Astrocyte of the cerebellum (primary cell): ENCODE data around the gene CD3G.
A peak's percentile ranks its signal among the peaks of the same experiment; 100 is the strongest.

Experiments
- DNase-seq: peaks from one replicate; pipeline ENCODE4 v3.0.0-alpha.2; 2011; ENCODE audit warnings: low read depth
- H3K4me3 ChIP-seq: 2 replicates; pipeline ENCODE4 v1.5.1; 2011; ENCODE audit warnings: mild to moderate bottlenecking, low read depth, low read length, moderate library complexity
- CTCF ChIP-seq: IDR thresholded peaks from 2 replicates; pipeline ENCODE4 v1.5.1; 2012; ENCODE audit warnings: low read length, low read depth, moderate library complexity, mild to moderate bottlenecking; ENCODE audit errors: missing control alignments
- in situ Hi-C: cut with HindIII; loops from 2 replicates; pipeline ENCODE4 v1.10.0; 2017; ENCODE audit warnings: low sequenced_read_pairs

The CD3G gene

DNA sequence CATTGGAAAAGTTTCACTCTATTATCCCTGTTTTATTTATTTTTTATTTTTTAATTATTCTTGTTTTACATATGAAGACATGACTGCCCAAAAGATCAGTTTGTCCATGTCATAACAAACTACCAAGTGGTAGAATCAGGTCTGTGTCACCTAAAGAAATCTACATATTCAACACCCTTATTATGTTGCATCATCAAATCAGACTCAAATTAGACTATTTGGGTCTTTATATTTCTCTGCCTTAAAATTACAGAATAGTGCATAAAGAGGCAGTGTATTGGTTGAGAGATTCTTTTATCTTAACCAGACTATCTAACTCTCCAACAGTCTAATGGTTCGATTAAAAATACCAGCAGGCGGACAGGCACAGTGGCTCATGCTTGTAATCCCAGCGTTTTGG, 38.8 kb downstream of the CD3G start:
- DNase-seq: no peak
- in situ Hi-C loops: no loop called here
- no peak for TF ChIP-seq CTCF
- H3K4me3 ChIP-seq: no peak overlapping the region

- H3K4me3 ChIP-seq: no peak overlapping the region
- no peak for DNase-seq
- no peak for TF ChIP-seq CTCF
- in situ Hi-C loops: no loop called here
These were observed 39.5 kb downstream of the CD3G start for GRCh38 chr11:118383657-118384056.

GRCh38 chr11:118396097-118396501, 52.0 kb downstream of the CD3G start:
- no peak for TF ChIP-seq CTCF
- in situ Hi-C loops: no loop called here
- DNase-seq: no peak
- H3K4me3 ChIP-seq: no peak overlapping the region

GRCh38 chr11:118397448-118397847, 53.3 kb downstream of the CD3G start:
- no peak for TF ChIP-seq CTCF
- H3K4me3 ChIP-seq: no peak overlapping the region
- in situ Hi-C loops: no loop called here
- no peak for DNase-seq

- H3K4me3 ChIP-seq: no peak overlapping the region
- no peak for DNase-seq
- TF ChIP-seq CTCF: no peak
- in situ Hi-C loops: no loop called here
These were observed 54.8 kb downstream of the CD3G start for GRCh38 chr11:118398791-118399559.

GRCh38 chr11:118401151-118401879, 57.2 kb downstream of the CD3G start, which contains the start of gene ATP5MG:
ATP5MG (plus strand) TSS chr11:118401606; CDS start chr11:118401666, 60 bp downstream.
- peak within 1 kb of the TSS; percentile 86 for H3K4me3 ChIP-seq
- TF ChIP-seq CTCF: peak; percentile 31

More at GRCh38 chr11:118401151-118401879, 57.2 kb downstream of the CD3G start, which contains the start of gene ATP5MG:
- in situ Hi-C loops: no loop called here
- peak; percentile 76 for DNase-seq
